Adrenal gland (tissue), 12 donors: Measurements from ENCODE around the gene TFR2. TPM values are rescaled to one million over a fixed set of nuclear protein-coding genes. Genes with fewer than 3 reads are reported as not detected.
A peak's percentile ranks its signal among the peaks of the same experiment; 100 is the strongest.

Experiments used
- DNase-seq, 7 donors: peaks; one replicate each; pipeline ENCODE4 v3.0.0-alpha.2; 2019 to 2020
- H3K27ac ChIP-seq, 5 donors: fragments of 200-600 bp; sonication (generic) in 4 of 5; 1 replicate in 3 of 5; 2 replicates in 2 of 5; pipeline versions ENCODE4 v1.5.1 to v1.8.0; 2016 to 2020; ENCODE audit warnings: mild to moderate bottlenecking in 1 of 5
- H3K27me3 ChIP-seq: fragments of 200-600 bp; 2 replicates; pipeline ENCODE4 v1.8.0; 2021
- H3K36me3 ChIP-seq, 2 donors: fragments of 200-600 bp; replicated peaks in 1 of 2; 1 replicate in 1 of 2; 2 replicates in 1 of 2; pipeline versions ENCODE4 v1.5.1 to v1.8.0; 2018 to 2022
- H3K4me1 ChIP-seq, 2 donors: fragments of 200-600 bp; replicated peaks in 1 of 2; 1 replicate in 1 of 2; 2 replicates in 1 of 2; pipeline versions ENCODE4 v1.5.1 to v1.8.0; 2018 to 2021
- H3K4me3 ChIP-seq, 4 donors: fragments of 200-600 bp; sonication (generic) in 3 of 4; one replicate each; pipeline ENCODE4 v1.5.1; 2016 to 2018
- H3K9me3 ChIP-seq, 3 donors: fragments of 200-600 bp; sonication (generic) in 1 of 3; replicated peaks in 1 of 3; 1 replicate in 2 of 3; 2 replicates in 1 of 3; pipeline versions ENCODE4 v1.5.1 to v1.8.0; 2016 to 2021
- CTCF ChIP-seq, 6 experiments: fragments of 450-650 bp in 4 of 6; fragments of 200-600 bp in 2 of 6; sonication (generic) in 1 of 6; IDR thresholded peaks; 1 replicate in 5 of 6; 2 replicates in 1 of 6; pipeline versions ENCODE4 v1.5.1 to v1.8.0; 2016 to 2021; ENCODE audit warnings: antibody characterized with exemption in 6 of 6, mild to moderate bottlenecking in 2 of 6, moderate library complexity in 1 of 6
- POLR2A ChIP-seq, 2 donors: fragments of 450-650 bp; IDR thresholded peaks; one replicate each; pipeline ENCODE4 v1.6.1; 2017; ENCODE audit warnings: antibody characterized with exemption in 2 of 2, mild to moderate bottlenecking in 2 of 2, moderate library complexity in 1 of 2
- WGBS, 4 donors: extraction: QIAGEN DNeasy Blood & Tissue Kit in 2 of 4; methylation state at CpG; one replicate each; pipeline versions ENCODE4 v1.1.5 to v1.1.7; 2013 to 2017; 5-methylcytosine and 5-hydroxymethylcytosine counted together
- intact Hi-C, 2 donors: fragments of 100-400 bp; cut with DNase I; formaldehyde crosslinking; loops; one replicate each; pipeline versions ENCODE4 v1.14.1 to v1.15.0; 2022 to 2023
- polyA plus RNA-seq, 3 donors: library from polyadenylated mRNA; stranded (reverse); fragments of 200-250 nt in 2 of 3; fragments of 350-450 nt in 1 of 3; fragmentation: Illumina TruSeq in 1 of 3; extraction: RNeasy Lipid Tissue Mini Kit (QIAGEN cat#74804) in 1 of 3; gene quantifications; one replicate each; pipeline ENCODE4 v1.2.3, GENCODE V29; 2013 to 2014
- total RNA-seq, 9 donors: library from RNA; depleted of rRNA in 4 of 9; stranded (reverse); fragments of >200 nt in 4 of 9; fragments of 120-200 nt in 1 of 9; fragmentation: NEBNext Ultra II Directional in 1 of 9; extraction: Animal tissue kit (Norgen Biotek cat#: 25700) in 1 of 9; gene quantifications; one replicate each; pipeline versions ENCODE4 v1.1.0 to v1.2.4, GENCODE V29; 2013 to 2023
- donor health status: healthy with polysubstance abuse.
- donor health status: Bipolar disorder and iron deficiency.
- donor health status: DM: yes; HTN: yes; CAD: no.
- donor health status: DM: no; HTN: no; CAD: no.
- donor health status: DM: no; HTN: no; CAD: no.
- donor health status: DM: yes; HTN: yes; CAD: no.

Gene TFR2
- total and polyA plus RNA-seq, 12 donors: 0.24 to 6.7 (median 1.3) TPM

GRCh38 chr7:100680576-100681271, 39.4 kb upstream of the TFR2 start:
- peak overlapping the region; percentile 15 to 74 (median 62) for H3K27ac ChIP-seq

GRCh38 chr7:100679927-100680575, 38.7 kb upstream of the TFR2 start:
- peak overlapping the region; percentile 15 to 74 (median 62) for H3K27ac ChIP-seq
- H3K27me3 ChIP-seq: no peaks in the 10 kb centered on the region
- H3K9me3 ChIP-seq: no peaks in the 10 kb centered on the region
- peak; percentile 54 to 87 (median 79) for DNase-seq
- peaks cover 10 to 35% of the 10 kb centered on the region in 2 donors for H3K4me1 ChIP-seq
- TF ChIP-seq POLR2A (IDR thresholded peaks at IDR 0.05) (peak in 1 of 2 donors; percentile 39), CTCF (IDR thresholded peaks at IDR 0.05) (no peak)
- intact Hi-C loops: loop anchor here in 1 of 2 donors (5.0 kb wide), 2 partner anchors 98 to 213 kb away; no protein-coding TSS in a partner anchor
- WGBS, 4 donors: 45 to 50% (median 47%) methylated on average over 13 of the region's 13 CpGs
- H3K36me3 ChIP-seq: peaks cover 0 to 77% of the 10 kb centered on the region in 2 donors
- no peak overlapping the region for H3K4me3 ChIP-seq

More at GRCh38 chr7:100680576-100681271, 39.4 kb upstream of the TFR2 start:
- Histone ChIP-seq H3K4me3 (no peak overlapping the region), H3K9me3 (no peaks in the 10 kb centered on the region), H3K4me1 (peaks cover 10 to 35% of the 10 kb centered on the region in 2 donors), H3K27me3 (no peaks in the 10 kb centered on the region), H3K36me3 (peaks cover 0 to 84% of the 10 kb centered on the region in 2 donors)
- 81 to 89% (median 86%) methylated on average over 8 to 18 of the region's 18 CpGs for WGBS, 4 donors
- intact Hi-C loops: loop anchor here in 1 of 2 donors (5.0 kb wide), 1 partner anchor 213 kb away; no protein-coding TSS in a partner anchor
- peak in 5 of 7 donors; percentile 33 to 62 (median 39) for DNase-seq
- no peak for TF ChIP-seq CTCF (IDR thresholded peaks at IDR 0.05)
- TF ChIP-seq POLR2A (IDR thresholded peaks at IDR 0.05): no peak

GRCh38 chr7:100679129-100679926, 38.0 kb upstream of the TFR2 start:
- intact Hi-C loops: loop anchor here in 1 of 2 donors (5.0 kb wide), 1 partner anchor 97 kb away; no protein-coding TSS in a partner anchor
- Histone ChIP-seq H3K27ac (peak overlapping the region in 4 of 5 donors; percentile 26 to 74 (median 36)), H3K27me3 (no peaks in the 10 kb centered on the region), H3K9me3 (no peaks in the 10 kb centered on the region), H3K36me3 (peaks cover 0 to 70% of the 10 kb centered on the region in 2 donors), H3K4me1 (peaks cover 10 to 35% of the 10 kb centered on the region in 2 donors), H3K4me3 (no peak overlapping the region)
- DNase-seq: peak in 4 of 7 donors; percentile 16 to 67 (median 34)
- TF ChIP-seq POLR2A (IDR thresholded peaks at IDR 0.05): no peak
- no peak for TF ChIP-seq CTCF (IDR thresholded peaks at IDR 0.05)
- 60 to 74% (median 72%) methylated on average over 9 to 13 of the region's 13 CpGs for WGBS, 4 donors
